DND-41 (cell line): ENCODE measurements around the gene MCC.

Experiments
- CTCF ChIP-seq: IDR thresholded peaks from 2 replicates; pipeline ENCODE4 v1.5.1; 2012; ENCODE audit warnings: borderline replicate concordance, low read length, moderate library complexity, mild to moderate bottlenecking; ENCODE audit not compliant: poor library complexity, severe bottlenecking; ENCODE audit errors: extremely low read depth
- EZH2 ChIP-seq: IDR thresholded peaks from 3 replicates; pipeline ENCODE4 v1.6.1; 2012; ENCODE audit warnings: borderline replicate concordance, low read depth, mild to moderate bottlenecking, moderate library complexity, low read length, inconsistent platforms; ENCODE audit not compliant: severe bottlenecking

- TF ChIP-seq CTCF = no peak
- TF ChIP-seq EZH2 = no peak
Measured at GRCh38 chr5:113209498-113209897, 278.8 kb downstream of the MCC start.
